HG03135 (cell line): ENCODE data around the gene KCNN2.

Source experiments
- ATAC-seq: cut with Tn5 transposase; IDR thresholded peaks from one replicate; pipeline ENCODE4 v1.9.1; 2021; ENCODE audit warnings: mild to moderate bottlenecking, moderate library complexity; ENCODE audit not compliant: unreplicated experiment

The KCNN2 gene

DNA sequence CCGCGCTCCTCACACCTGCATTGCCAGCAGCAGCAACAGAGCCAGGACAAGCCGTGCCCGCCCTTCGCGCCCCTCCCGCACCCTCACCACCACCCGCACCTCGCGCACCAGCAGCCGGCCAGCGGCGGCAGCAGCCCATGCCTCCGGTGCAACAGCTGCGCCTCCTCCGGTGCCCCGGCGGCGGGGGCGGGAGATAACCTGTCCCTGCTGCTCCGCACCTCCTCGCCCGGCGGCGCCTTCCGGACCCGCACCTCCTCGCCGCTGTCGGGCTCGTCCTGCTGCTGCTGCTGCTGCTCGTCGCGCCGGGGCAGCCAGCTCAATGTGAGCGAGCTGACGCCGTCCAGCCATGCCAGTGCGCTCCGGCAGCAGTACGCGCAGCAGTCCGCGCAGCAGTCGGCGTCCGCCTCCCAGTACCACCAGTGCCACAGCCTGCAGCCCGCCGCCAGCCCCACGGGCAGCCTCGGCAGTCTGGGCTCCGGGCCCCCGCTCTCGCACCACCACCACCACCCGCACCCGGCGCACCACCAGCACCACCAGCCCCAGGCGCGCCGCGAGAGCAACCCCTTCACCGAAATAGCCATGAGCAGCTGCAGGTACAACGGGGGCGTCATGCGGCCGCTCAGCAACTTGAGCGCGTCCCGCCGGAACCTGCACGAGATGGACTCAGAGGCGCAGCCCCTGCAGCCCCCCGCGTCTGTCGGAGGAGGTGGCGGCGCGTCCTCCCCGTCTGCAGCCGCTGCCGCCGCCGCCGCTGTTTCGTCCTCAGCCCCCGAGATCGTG lies 517 bp downstream of the KCNN2 start:
- no peak for ATAC-seq

- no peak for ATAC-seq
These were observed 1.3 kb downstream of the KCNN2 start for GRCh38 chr5:114362977-114363761.

DNA sequence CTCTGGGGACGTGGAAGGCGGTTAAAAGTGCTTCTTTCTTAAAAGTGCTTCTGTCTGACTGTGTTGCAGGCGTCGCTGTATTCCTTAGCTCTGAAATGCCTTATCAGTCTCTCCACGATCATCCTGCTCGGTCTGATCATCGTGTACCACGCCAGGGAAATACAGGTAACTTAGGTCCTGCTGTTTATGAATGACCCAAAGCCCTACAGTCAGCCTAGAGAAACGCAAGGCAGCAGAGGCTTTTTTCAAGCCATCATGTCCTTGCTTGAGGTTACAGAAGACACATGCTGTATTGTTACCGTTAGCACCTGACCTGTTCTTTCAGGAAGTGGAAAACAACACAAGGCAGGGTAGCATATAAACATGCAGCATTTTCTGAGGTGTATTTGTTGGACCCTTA lies 2.0 kb downstream of the KCNN2 start:
- ATAC-seq: no peak

- ATAC-seq: no peak
These were observed 5.2 kb downstream of the KCNN2 start for GRCh38 chr5:114367029-114367428.

DNA sequence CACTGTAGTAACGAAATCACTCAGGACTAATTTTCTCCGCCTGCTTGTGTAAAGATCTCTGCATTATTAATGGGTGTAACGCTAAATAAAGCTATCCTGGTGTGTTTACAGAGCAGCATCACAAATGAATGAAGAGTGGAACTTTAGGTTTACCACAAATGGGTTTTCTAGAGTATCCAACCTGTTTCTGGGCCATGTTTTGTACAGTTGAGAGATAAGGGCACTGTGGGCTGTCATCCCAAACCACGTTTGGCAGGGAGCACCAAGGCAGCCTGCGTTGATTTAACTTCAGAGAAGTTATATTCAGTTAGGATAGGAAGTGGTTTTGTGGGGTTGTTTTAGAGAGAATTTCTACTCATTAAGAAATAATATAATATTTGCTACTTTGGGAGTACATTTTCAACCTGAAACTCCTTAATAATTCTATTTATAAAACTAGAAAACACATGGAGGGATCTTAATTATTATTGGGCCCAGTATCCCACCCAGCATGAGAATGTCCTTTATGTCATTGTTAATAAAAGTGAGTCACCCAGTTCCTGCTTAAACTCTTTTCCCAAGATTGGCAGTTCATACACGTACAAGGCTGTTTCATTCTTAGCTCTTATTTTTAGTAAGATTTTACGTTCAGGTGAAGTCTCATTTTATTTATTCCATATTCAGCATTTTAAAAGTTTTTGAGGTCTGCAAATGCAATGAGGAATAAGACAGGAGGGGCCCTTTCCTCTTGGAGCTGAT lies 8.0 kb downstream of the KCNN2 start:
- ATAC-seq: no peak

GRCh38 chr5:114377050-114377844 lies 15.4 kb downstream of the KCNN2 start:
- no peak for ATAC-seq

DNA sequence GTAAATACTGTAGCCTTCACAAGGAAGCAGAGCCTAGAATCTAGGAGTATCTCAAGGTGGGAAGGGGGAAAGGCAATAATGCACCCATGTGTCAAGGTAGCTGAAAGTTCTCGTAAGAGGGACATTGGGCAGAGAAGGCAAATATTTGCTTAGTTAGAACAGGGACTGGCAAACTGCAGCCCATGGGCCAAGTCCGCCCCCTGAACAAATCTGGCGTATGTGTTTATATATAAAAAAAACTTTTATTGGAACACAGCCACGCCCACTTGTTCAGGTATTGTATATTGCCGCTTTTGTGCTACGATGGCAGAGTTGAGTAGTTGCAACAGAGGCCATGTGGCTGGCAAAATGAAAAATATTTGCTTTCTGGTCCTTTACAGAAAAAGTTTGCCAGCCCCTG lies 16.1 kb downstream of the KCNN2 start:
- no peak for ATAC-seq

- ATAC-seq: no peak
These were observed 18.9 kb downstream of the KCNN2 start for GRCh38 chr5:114380721-114381120.

DNA sequence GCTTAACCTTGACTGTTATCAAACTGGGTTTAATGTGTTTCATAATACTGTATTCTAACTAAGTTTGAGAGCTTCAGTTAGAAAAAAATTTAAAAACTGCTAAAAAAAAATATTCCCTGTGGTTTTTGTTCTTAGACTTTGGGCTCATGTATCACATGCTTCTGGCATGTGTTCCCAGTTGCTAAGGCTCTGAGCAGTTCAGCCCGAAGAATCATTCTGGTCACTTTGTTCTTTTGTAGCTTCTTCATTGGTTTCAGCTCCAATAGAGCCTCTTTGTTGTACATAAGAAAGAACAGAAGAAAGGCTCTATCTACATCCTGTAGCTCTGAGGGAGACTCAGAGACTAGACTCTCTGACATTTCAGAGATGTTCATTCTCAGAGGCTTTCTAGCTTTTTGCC lies 25.6 kb downstream of the KCNN2 start:
- no peak for ATAC-seq

DNA sequence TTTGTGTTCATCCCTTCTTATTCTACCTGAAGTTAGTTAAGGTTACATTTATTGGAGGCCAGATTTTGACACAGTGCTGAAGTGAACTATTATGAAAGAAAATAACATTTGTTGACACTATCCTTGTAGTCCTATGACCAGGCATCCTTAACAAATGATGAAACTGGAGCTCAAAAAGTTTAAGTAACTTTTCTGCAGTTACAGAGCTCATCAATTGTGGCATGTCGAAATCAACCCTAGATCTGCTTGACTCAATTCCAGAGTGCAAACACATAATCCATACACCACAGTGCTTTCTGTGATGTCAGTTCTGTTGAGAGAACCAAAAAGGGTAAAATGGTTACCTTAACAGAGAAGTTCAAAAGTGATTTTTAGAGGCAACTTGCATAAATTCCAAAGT lies 28.6 kb downstream of the KCNN2 start:
- no peak for ATAC-seq

- ATAC-seq: no peak
These were observed 29.5 kb downstream of the KCNN2 start for GRCh38 chr5:114391321-114391720.

- no peak for ATAC-seq
These were observed 31.3 kb downstream of the KCNN2 start for GRCh38 chr5:114393159-114393558.

GRCh38 chr5:114402206-114402605 lies 40.3 kb downstream of the KCNN2 start:
- ATAC-seq: no peak

DNA sequence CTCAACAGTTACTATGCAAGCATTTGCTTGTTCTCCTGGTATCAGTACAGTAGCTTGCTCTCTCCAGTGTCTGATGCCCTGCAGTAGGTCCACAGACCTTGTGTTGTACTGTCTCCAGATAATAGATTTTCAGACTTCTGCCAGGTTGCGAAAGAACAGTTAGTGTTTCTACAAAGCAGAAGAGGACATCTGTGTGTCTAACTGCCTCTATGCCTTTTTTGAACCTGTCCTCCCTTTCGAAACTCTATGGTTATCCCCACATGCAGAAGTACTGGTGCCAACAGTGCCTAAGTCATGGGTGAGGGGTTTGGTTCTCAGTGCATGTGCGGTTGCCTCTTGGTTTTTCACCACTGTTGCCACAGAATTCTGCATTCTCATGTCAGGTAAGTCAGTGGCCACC lies 45.9 kb downstream of the KCNN2 start:
- ATAC-seq: no peak

DNA sequence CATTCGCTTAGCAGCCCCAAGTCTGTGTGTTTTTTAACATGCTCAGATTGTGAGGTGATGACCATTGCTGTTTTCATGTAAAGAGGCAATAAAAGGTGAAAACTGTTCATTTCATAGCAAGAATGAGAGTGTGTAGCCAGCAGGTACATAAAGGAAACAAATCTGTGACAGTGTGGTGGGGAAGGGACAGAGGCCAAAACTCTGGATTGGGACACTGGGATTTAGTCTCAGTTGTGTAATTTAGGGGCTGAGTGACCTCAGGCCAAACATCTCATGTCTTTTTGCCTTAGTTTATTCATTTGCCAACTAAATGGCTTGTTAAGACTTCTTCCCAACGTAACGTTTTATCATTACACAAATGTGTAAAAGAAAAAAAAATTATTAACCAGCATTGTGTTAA lies 47.0 kb downstream of the KCNN2 start:
- no peak for ATAC-seq

DNA sequence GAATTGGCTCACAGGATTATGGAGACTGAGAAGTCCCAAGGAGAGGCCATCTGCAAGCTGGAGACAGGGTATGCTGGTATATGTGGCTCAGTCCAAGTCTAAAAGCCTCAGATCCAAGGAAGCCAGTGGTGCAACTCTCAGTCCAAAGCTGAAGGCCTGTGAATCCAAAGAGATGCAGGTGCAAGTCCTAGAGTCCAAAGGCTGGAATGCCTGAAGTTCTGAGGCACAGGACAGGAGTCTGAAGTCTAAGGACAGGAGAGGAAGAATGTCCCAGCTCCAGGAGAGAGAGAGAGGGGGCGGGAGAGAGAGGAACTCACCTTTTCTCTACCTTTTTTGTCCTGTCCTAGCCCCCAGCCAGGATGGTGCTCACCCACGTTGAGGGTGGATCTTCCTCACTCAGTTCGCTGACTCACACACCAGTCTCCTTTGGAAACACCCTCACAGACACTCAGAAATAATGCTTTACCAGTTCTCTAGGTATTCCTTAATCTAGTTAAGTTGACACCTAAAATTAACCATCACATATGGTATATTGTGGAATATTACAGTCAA lies 49.6 kb downstream of the KCNN2 start:
- no peak for ATAC-seq

DNA sequence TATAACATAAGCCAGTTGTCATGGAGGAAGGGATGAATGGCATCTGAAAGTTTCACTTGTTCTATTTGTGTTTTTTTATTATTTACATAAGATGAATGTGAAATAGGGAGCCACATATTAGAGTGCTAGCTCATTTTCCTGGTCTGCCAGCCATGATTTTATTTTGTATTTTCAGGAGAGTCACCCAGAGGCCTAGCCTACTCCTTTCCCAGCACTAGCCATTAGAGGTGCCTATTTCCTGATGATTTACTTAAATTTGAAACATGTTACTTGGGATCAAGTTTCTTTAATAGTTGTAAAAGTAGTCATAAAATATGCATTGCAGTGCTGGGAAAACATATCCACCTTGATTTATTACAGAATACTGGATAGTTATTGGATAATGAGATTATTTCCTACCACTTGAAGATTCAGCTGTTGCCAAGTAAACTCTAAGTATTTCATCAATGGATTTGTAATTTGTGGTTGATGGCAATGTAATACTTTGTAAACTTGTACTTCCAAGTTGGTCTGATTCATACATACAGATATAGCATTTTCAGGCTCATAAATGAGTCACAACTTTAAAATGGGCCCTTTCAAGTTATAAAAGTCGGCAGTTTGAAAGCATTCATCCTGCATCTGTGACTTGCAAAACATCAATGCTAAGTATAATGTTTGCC lies 50.8 kb downstream of the KCNN2 start:
- no peak for ATAC-seq

GRCh38 chr5:114415760-114416159 lies 53.9 kb downstream of the KCNN2 start:
- no peak for ATAC-seq

- ATAC-seq: no peak
These were observed 54.4 kb downstream of the KCNN2 start for GRCh38 chr5:114416254-114416653.

GRCh38 chr5:114417519-114417918 lies 55.6 kb downstream of the KCNN2 start:
- no peak for ATAC-seq
